Caco-2 (cell line): ENCODE measurements around the gene WFDC12. TPM values are rescaled to one million over a fixed set of nuclear protein-coding genes. Genes with fewer than 3 reads are reported as not detected.

Experiments
- BruUV-seq: library from RNA; stranded (reverse); fragments of 400-500 nt; replicated peaks from 2 replicates; lab custom pipeline; 2021; lab: Mats Ljungman, UMichigan
- CTCF ChIA-PET: fragments of 300-600 bp; sonication (Branson Sonifier 250); formaldehyde crosslinking; loops from one replicate; lab custom pipeline; 2022; ENCODE audit warnings: antibody characterized with exemption; lab: Charles Lee
- POLR2A ChIA-PET: fragments of 300-600 bp; sonication (Branson Sonifier 250); formaldehyde crosslinking; loops from one replicate; lab custom pipeline; 2022; ENCODE audit warnings: antibody characterized with exemption; lab: Charles Lee
- DNase-seq, 2 experiments: peaks; one replicate each; pipeline versions ENCODE4 v3.0.0 to v3.0.0-alpha.2; 2020 to 2022
- H3K27me3 ChIP-seq: replicated peaks from 2 replicates; pipeline ENCODE4 v1.6.0; 2011; ENCODE audit warnings: low read length; ENCODE audit not compliant: control insufficient read depth, insufficient read depth
- H3K36me3 ChIP-seq: 2 replicates; pipeline ENCODE4 v1.5.1; 2011; ENCODE audit warnings: low read length; ENCODE audit not compliant: control insufficient read depth, insufficient read depth
- H3K4me1 ChIP-seq: fragments of 250-450 bp; sonication (Bioruptor Pico); 2 replicates; pipeline ENCODE4 v1.5.1; 2020; ENCODE audit warnings: mild to moderate bottlenecking
- H3K4me3 ChIP-seq: 2 replicates; pipeline ENCODE4 v1.5.1; 2011; ENCODE audit warnings: low read depth, mild to moderate bottlenecking, control low read depth, low read length
- H3K9me3 ChIP-seq: fragments of 250-450 bp; sonication (Bioruptor Pico); 2 replicates; pipeline ENCODE4 v1.5.1; 2020; ENCODE audit warnings: mild to moderate bottlenecking, moderate library complexity
- H3K27ac Mint-ChIP-seq: one replicate; pipeline ENCODE4 v1.8.0; 2022; ENCODE audit warnings: mixed read lengths; ENCODE audit not compliant: unreplicated experiment
- H3K27me3 Mint-ChIP-seq: one replicate; pipeline ENCODE4 v1.8.0; 2022; ENCODE audit warnings: mixed read lengths; ENCODE audit not compliant: insufficient read depth, unreplicated experiment
- H3K36me3 Mint-ChIP-seq: one replicate; pipeline ENCODE4 v1.8.0; 2022; ENCODE audit warnings: mild to moderate bottlenecking, mixed read lengths; ENCODE audit not compliant: insufficient read depth, unreplicated experiment
- H3K4me1 Mint-ChIP-seq: one replicate; pipeline ENCODE4 v1.8.0; 2022; ENCODE audit warnings: low read depth, mixed read lengths; ENCODE audit not compliant: unreplicated experiment
- H3K4me3 Mint-ChIP-seq: one replicate; pipeline ENCODE4 v1.8.0; 2022; ENCODE audit warnings: mild to moderate bottlenecking, moderate library complexity, mixed read lengths; ENCODE audit not compliant: unreplicated experiment
- H3K9me3 Mint-ChIP-seq: one replicate; pipeline ENCODE4 v1.8.0; 2022; ENCODE audit warnings: mixed read lengths; ENCODE audit not compliant: unreplicated experiment
- CTCF ChIP-seq, 2 experiments: fragments of 200-600 bp in 1 of 2; IDR thresholded peaks; 1 replicate in 1 of 2; 2 replicates in 1 of 2; pipeline versions ENCODE4 v1.5.1 to v1.8.0; 2011 to 2022; ENCODE audit warnings: antibody characterized with exemption in 1 of 2, control low read depth in 1 of 2, inconsistent platforms in 1 of 2, low read depth in 1 of 2, low read length in 1 of 2, mild to moderate bottlenecking in 1 of 2, moderate library complexity in 1 of 2; ENCODE audit not compliant: insufficient read depth in 1 of 2, severe bottlenecking in 1 of 2, unreplicated experiment in 1 of 2
- intact Hi-C: fragments of 100-400 bp; cut with micrococcal nuclease; formaldehyde crosslinking; loops from one replicate; pipeline ENCODE4 v1.10.0; 2022; ENCODE audit not compliant: unreplicated experiment
- total RNA-seq: library from RNA; stranded (reverse); gene quantifications from 2 replicates; pipeline ENCODE4 v1.2.3, GENCODE V29; 2022

WFDC12 gene
- total RNA-seq, 1 experiment from 2014 or later: not detected

- H3K4me3 ChIP-seq: no peak overlapping the region
- Mint-ChIP-seq H3K36me3 (peaks cover 51% of the 10 kb centered on the region), H3K4me1 (peaks cover 11% of the 10 kb centered on the region), H3K4me3 (no peak overlapping the region), H3K27ac (no peak overlapping the region), H3K9me3 (peaks cover 10% of the 10 kb centered on the region), H3K27me3 (no peaks in the 10 kb centered on the region)
- DNase-seq: no peak
- no peaks in the 10 kb centered on the region for H3K27me3 ChIP-seq
- H3K36me3 ChIP-seq: no peaks in the 10 kb centered on the region
- ChIA-PET POLR2A (no interaction called here), CTCF (interaction anchor here (0.6 kb wide), 1 partner anchor 70 kb away, joined by 8 read pairs; no protein-coding TSS in a partner anchor)
- intact Hi-C loops: loop anchor here (5.0 kb wide), 1 partner anchor 209 kb away; no protein-coding TSS in a partner anchor
- BruUV-seq: no TSS peak
- TF ChIP-seq CTCF (IDR thresholded peaks at IDR 0.05; ENCODE audit: insufficient read depth in 1 of 2, low read depth in 1 of 2, low read length in 1 of 2, severe bottlenecking in 1 of 2, unreplicated experiment in 1 of 2): no peak
- no peaks in the 10 kb centered on the region for H3K9me3 ChIP-seq
- H3K4me1 ChIP-seq: no peaks in the 10 kb centered on the region
Measured at GRCh38 chr20:45083127-45083526, 41.1 kb downstream of the WFDC12 start.

GRCh38 chr20:45082468-45082867 is 41.8 kb downstream of the WFDC12 start:
- ChIA-PET POLR2A (no interaction called here), CTCF (no interaction called here)
- no peaks in the 10 kb centered on the region for H3K36me3 ChIP-seq
- peaks cover 5% of the 10 kb centered on the region for H3K4me1 ChIP-seq
- no peaks in the 10 kb centered on the region for H3K9me3 ChIP-seq
- peaks cover 10% of the 10 kb centered on the region for H3K9me3 Mint-ChIP-seq
- DNase-seq: no peak
- no TSS peak for BruUV-seq
- H3K27me3 Mint-ChIP-seq: no peaks in the 10 kb centered on the region
- H3K4me3 ChIP-seq: no peak overlapping the region
- no peaks in the 10 kb centered on the region for H3K27me3 ChIP-seq
- intact Hi-C loops: loop anchor here (5.0 kb wide), 1 partner anchor 210 kb away; no protein-coding TSS in a partner anchor
- no peak overlapping the region for H3K4me3 Mint-ChIP-seq
- TF ChIP-seq CTCF (IDR thresholded peaks at IDR 0.05; ENCODE audit: insufficient read depth in 1 of 2, low read depth in 1 of 2, low read length in 1 of 2, severe bottlenecking in 1 of 2, unreplicated experiment in 1 of 2): no peak
- peaks cover 56% of the 10 kb centered on the region for H3K36me3 Mint-ChIP-seq
- H3K27ac Mint-ChIP-seq: no peak overlapping the region
- peaks cover 14% of the 10 kb centered on the region for H3K4me1 Mint-ChIP-seq

GRCh38 chr20:45080867-45081624 is 43.2 kb downstream of the WFDC12 start:
- Histone ChIP-seq H3K9me3 (no peaks in the 10 kb centered on the region), H3K36me3 (no peaks in the 10 kb centered on the region), H3K4me1 (peaks cover 12% of the 10 kb centered on the region), H3K27me3 (no peaks in the 10 kb centered on the region), H3K4me3 (no peak overlapping the region)
- BruUV-seq: no TSS peak
- TF ChIP-seq CTCF (IDR thresholded peaks at IDR 0.05; ENCODE audit: insufficient read depth in 1 of 2, low read depth in 1 of 2, low read length in 1 of 2, severe bottlenecking in 1 of 2, unreplicated experiment in 1 of 2): peak; percentile 67 to 75
- H3K4me3 Mint-ChIP-seq: no peak overlapping the region
- intact Hi-C loops: loop anchor here (5.0 kb wide), 1 partner anchor 211 kb away; no protein-coding TSS in a partner anchor
- no peak overlapping the region for H3K27ac Mint-ChIP-seq
- POLR2A ChIA-PET: no interaction called here
- peak in 1 of 2 experiments; percentile 67 for DNase-seq
- H3K4me1 Mint-ChIP-seq: peaks cover 6% of the 10 kb centered on the region
- CTCF ChIA-PET: no interaction called here
- H3K36me3 Mint-ChIP-seq: peaks cover 71% of the 10 kb centered on the region
- H3K9me3 Mint-ChIP-seq: peaks cover 10% of the 10 kb centered on the region
- no peaks in the 10 kb centered on the region for H3K27me3 Mint-ChIP-seq
